Neural cell (in vitro differentiated cells): Measurements from ENCODE around the gene MMAB. TPM values are rescaled to one million over a fixed set of nuclear protein-coding genes. Genes with fewer than 3 reads are reported as not detected.

Experiments
- H2AFZ ChIP-seq: fragments of 200-600, 300-800 bp; sonication (generic), shearing (Covaris generic); 2 replicates; pipeline ENCODE4 v1.6.0; 2014; ENCODE audit warnings: low read depth, mild to moderate bottlenecking, antibody characterized with exemption, low read length, moderate library complexity
- H3F3A ChIP-seq: fragments of 200-600 bp; shearing (Covaris generic); 2 replicates; pipeline ENCODE4 v1.6.1; 2016; ENCODE audit warnings: mild to moderate bottlenecking, moderate library complexity, mixed read lengths, antibody characterized with exemption, low read length; ENCODE audit not compliant: insufficient read depth, poor library complexity, severe bottlenecking
- H3K27ac ChIP-seq: fragments of 200-600, 300-800 bp; sonication (generic), shearing (Covaris generic); 2 replicates; pipeline ENCODE4 v1.5.1; 2014; ENCODE audit warnings: mild to moderate bottlenecking, low read length, moderate library complexity
- H3K27me3 ChIP-seq: fragments of 300-800, 200-600 bp; sonication (generic), shearing (Covaris generic); 2 replicates; pipeline ENCODE4 v1.6.0; 2014; ENCODE audit warnings: mild to moderate bottlenecking, low read depth, low read length, moderate library complexity; ENCODE audit not compliant: insufficient read depth
- H3K36me3 ChIP-seq: fragments of 300-800, 200-600 bp; sonication (generic), shearing (Covaris generic); 2 replicates; pipeline ENCODE4 v1.5.1; 2014; ENCODE audit warnings: mild to moderate bottlenecking, antibody characterized with exemption, low read length, moderate library complexity; ENCODE audit not compliant: insufficient read depth
- H3K4me2 ChIP-seq: fragments of 300-800, 200-600 bp; sonication (generic), shearing (Covaris generic); 2 replicates; pipeline ENCODE4 v1.6.0; 2014; ENCODE audit warnings: mild to moderate bottlenecking, low read length
- H3K4me3 ChIP-seq: fragments of 300-800, 200-600 bp; sonication (generic), shearing (Covaris generic); 2 replicates; pipeline ENCODE4 v1.5.1; 2014; ENCODE audit warnings: mild to moderate bottlenecking, low read length, moderate library complexity
- H3K79me2 ChIP-seq: fragments of 200-600 bp; shearing (Covaris generic); replicated peaks from 2 replicates; pipeline ENCODE4 v1.6.0; 2014; ENCODE audit warnings: mild to moderate bottlenecking, low read length, moderate library complexity; ENCODE audit not compliant: insufficient read depth
- H3K9ac ChIP-seq: fragments of 300-800, 200-600 bp; sonication (generic), shearing (Covaris generic); 2 replicates; pipeline ENCODE4 v1.6.1; 2016; ENCODE audit warnings: mild to moderate bottlenecking, low read length, mixed read lengths
- H3K9me2 ChIP-seq: fragments of 200-600 bp; shearing (Covaris generic); 2 replicates; pipeline ENCODE4 v1.6.1; 2016; ENCODE audit warnings: mild to moderate bottlenecking, low read length, mixed read lengths; ENCODE audit not compliant: insufficient read depth
- H3K9me3 ChIP-seq: fragments of 200-600, 300-800 bp; sonication (generic), shearing (Covaris generic); 2 replicates; pipeline ENCODE4 v1.6.1; 2016; ENCODE audit warnings: mild to moderate bottlenecking, mixed run types, low read length, moderate library complexity, mixed read lengths
- H4K20me1 ChIP-seq: fragments of 200-600 bp; shearing (Covaris generic); 2 replicates; pipeline ENCODE4 v1.6.1; 2016; ENCODE audit warnings: mild to moderate bottlenecking, mixed run types; ENCODE audit not compliant: insufficient read depth
- CTCF ChIP-seq: fragments of 450-650 bp; IDR thresholded peaks from 2 replicates; pipeline ENCODE4 v1.5.1; 2014; ENCODE audit warnings: antibody characterized with exemption, mild to moderate bottlenecking, moderate library complexity; ENCODE audit not compliant: poor library complexity, severe bottlenecking
- EP300 ChIP-seq: fragments of 450-650 bp; conservative IDR thresholded peaks from 2 replicates; pipeline ENCODE4 v1.6.1; 2014; ENCODE audit warnings: antibody characterized with exemption, mild to moderate bottlenecking, moderate library complexity; ENCODE audit not compliant: poor library complexity, severe bottlenecking
- EZH2 ChIP-seq: fragments of 200-600, 300-800 bp; shearing (Covaris generic), sonication (generic); IDR thresholded peaks from 2 replicates; pipeline ENCODE4 v1.6.1; 2014; ENCODE audit warnings: antibody characterized with exemption, low read length, borderline replicate concordance, mild to moderate bottlenecking; ENCODE audit not compliant: insufficient read depth, poor library complexity, severe bottlenecking
- MXI1 ChIP-seq: fragments of 450-650 bp; conservative IDR thresholded peaks from 2 replicates; pipeline ENCODE4 v1.6.1; 2014; ENCODE audit warnings: antibody characterized with exemption, mild to moderate bottlenecking; ENCODE audit not compliant: poor library complexity, severe bottlenecking
- POLR2AphosphoS5 ChIP-seq: IDR thresholded peaks from 2 replicates; pipeline ENCODE4 v1.6.1; 2012
- RAD21 ChIP-seq: fragments of 450-650 bp; conservative IDR thresholded peaks from 2 replicates; pipeline ENCODE4 v1.6.1; 2014; ENCODE audit warnings: antibody characterized with exemption, mild to moderate bottlenecking, moderate library complexity
- SMC3 ChIP-seq: fragments of 450-650 bp; conservative IDR thresholded peaks from 2 replicates; pipeline ENCODE4 v1.6.1; 2014; ENCODE audit warnings: antibody characterized with exemption, mild to moderate bottlenecking, moderate library complexity; ENCODE audit not compliant: poor library complexity
- TAF1 ChIP-seq: IDR thresholded peaks from 2 replicates; pipeline ENCODE4 v1.6.1; 2012; ENCODE audit warnings: low read depth
- polyA plus RNA-seq: library from polyadenylated mRNA; depleted of rRNA; stranded (reverse); fragments of >200 nt; gene quantifications from 2 replicates; pipeline ENCODE4 v1.2.3, GENCODE V29; 2014
- TF ChIP-seq, protein P1 (sequence below): IDR thresholded peaks from 2 replicates; pipeline ENCODE4 v1.6.1; 2012; ENCODE audit warnings: borderline replicate concordance

MMAB gene
- polyA plus RNA-seq, 1 donor from 2014 or later, result 52.6 TPM

- TF ChIP-seq EZH2 (no peak), POLR2AphosphoS5 (no peak)
Measured at GRCh38 chr12:109549613-109550270, 23.6 kb downstream of the MMAB start (continued).

- no peaks in the 10 kb centered on the region for H3K27me3 ChIP-seq
- H3K79me2 ChIP-seq, result no peaks in the 10 kb centered on the region
- TF ChIP-seq RAD21, result no peak
- TF ChIP-seq, protein P1, sequence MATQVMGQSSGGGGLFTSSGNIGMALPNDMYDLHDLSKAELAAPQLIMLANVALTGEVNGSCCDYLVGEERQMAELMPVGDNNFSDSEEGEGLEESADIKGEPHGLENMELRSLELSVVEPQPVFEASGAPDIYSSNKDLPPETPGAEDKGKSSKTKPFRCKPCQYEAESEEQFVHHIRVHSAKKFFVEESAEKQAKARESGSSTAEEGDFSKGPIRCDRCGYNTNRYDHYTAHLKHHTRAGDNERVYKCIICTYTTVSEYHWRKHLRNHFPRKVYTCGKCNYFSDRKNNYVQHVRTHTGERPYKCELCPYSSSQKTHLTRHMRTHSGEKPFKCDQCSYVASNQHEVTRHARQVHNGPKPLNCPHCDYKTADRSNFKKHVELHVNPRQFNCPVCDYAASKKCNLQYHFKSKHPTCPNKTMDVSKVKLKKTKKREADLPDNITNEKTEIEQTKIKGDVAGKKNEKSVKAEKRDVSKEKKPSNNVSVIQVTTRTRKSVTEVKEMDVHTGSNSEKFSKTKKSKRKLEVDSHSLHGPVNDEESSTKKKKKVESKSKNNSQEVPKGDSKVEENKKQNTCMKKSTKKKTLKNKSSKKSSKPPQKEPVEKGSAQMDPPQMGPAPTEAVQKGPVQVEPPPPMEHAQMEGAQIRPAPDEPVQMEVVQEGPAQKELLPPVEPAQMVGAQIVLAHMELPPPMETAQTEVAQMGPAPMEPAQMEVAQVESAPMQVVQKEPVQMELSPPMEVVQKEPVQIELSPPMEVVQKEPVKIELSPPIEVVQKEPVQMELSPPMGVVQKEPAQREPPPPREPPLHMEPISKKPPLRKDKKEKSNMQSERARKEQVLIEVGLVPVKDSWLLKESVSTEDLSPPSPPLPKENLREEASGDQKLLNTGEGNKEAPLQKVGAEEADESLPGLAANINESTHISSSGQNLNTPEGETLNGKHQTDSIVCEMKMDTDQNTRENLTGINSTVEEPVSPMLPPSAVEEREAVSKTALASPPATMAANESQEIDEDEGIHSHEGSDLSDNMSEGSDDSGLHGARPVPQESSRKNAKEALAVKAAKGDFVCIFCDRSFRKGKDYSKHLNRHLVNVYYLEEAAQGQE, result no peak
- no peak for TF ChIP-seq SMC3
- no peak for TF ChIP-seq EZH2
- TF ChIP-seq MXI1, result no peak
- TF ChIP-seq POLR2AphosphoS5, result no peak
- no peak for TF ChIP-seq CTCF
- no peak for TF ChIP-seq EP300
- no peak for TF ChIP-seq TAF1
- no peaks in the 10 kb centered on the region for H4K20me1 ChIP-seq
- H3K36me3 ChIP-seq, result no peaks in the 10 kb centered on the region
- H3K27ac ChIP-seq, result no peak overlapping the region
- H3K9me2 ChIP-seq, result no peaks in the 10 kb centered on the region
- H3K9me3 ChIP-seq, result no peaks in the 10 kb centered on the region
- no peak overlapping the region for H3K4me3 ChIP-seq
- no peak overlapping the region for H3K4me2 ChIP-seq
- no peak overlapping the region for H3K9ac ChIP-seq
- H2AFZ ChIP-seq, result no peak overlapping the region
- no peaks in the 10 kb centered on the region for H3F3A ChIP-seq
Measured at GRCh38 chr12:109548258-109548657, 25.0 kb downstream of the MMAB start.

DNA sequence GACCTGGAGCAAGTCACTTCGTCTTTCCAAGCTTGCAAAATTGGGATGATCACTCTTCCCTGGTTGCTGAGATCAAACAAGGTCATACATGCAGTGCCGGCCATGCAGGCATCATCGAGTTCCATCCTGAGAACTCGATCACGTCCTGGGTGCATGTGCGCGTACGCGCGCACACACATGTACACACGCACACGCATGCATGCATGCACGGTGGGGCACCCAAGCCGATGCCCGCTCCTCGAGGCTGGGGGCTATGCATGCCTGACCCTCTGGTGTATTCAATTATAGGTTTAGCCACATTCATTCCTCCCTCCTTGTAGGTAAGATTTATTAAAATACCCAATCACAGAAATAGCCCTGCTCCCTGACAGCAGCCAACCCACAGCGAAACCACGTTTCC is 26.0 kb downstream of the MMAB start:
- no peaks in the 10 kb centered on the region for H3F3A ChIP-seq
- H4K20me1 ChIP-seq, result no peaks in the 10 kb centered on the region
- H2AFZ ChIP-seq, result no peak overlapping the region
- TF ChIP-seq TAF1, result no peak
- no peak for TF ChIP-seq POLR2AphosphoS5
- TF ChIP-seq SMC3, result no peak
- TF ChIP-seq EZH2, result no peak
- no peak for TF ChIP-seq MXI1
- TF ChIP-seq, protein P1, result no peak
- TF ChIP-seq RAD21, result no peak
- H3K27ac ChIP-seq, result no peak overlapping the region
- no peaks in the 10 kb centered on the region for H3K9me2 ChIP-seq
- H3K9ac ChIP-seq, result no peak overlapping the region
- no peak overlapping the region for H3K4me3 ChIP-seq
- H3K36me3 ChIP-seq, result no peaks in the 10 kb centered on the region
- H3K4me2 ChIP-seq, result no peak overlapping the region
- H3K79me2 ChIP-seq, result no peaks in the 10 kb centered on the region
- no peaks in the 10 kb centered on the region for H3K27me3 ChIP-seq
- no peaks in the 10 kb centered on the region for H3K9me3 ChIP-seq
